Mucosa of gallbladder (tissue), 1 donor: ENCODE measurements around the gene VAPB. TPM values are rescaled to one million over a fixed set of nuclear protein-coding genes. Genes with fewer than 3 reads are reported as not detected.

Experiments
- DNase-seq: peaks from one replicate; pipeline ENCODE4 v3.0.0-alpha.2; 2020; ENCODE audit warnings: low spot score
- total RNA-seq: library from RNA; stranded (reverse); gene quantifications from one replicate; pipeline ENCODE4 v1.2.1, GENCODE V29; 2021
- donor health status: DM: no; HTN: no; CAD: no.

VAPB gene
- total RNA-seq, 1 donor from 2014 or later = 63.0 TPM

DNA sequence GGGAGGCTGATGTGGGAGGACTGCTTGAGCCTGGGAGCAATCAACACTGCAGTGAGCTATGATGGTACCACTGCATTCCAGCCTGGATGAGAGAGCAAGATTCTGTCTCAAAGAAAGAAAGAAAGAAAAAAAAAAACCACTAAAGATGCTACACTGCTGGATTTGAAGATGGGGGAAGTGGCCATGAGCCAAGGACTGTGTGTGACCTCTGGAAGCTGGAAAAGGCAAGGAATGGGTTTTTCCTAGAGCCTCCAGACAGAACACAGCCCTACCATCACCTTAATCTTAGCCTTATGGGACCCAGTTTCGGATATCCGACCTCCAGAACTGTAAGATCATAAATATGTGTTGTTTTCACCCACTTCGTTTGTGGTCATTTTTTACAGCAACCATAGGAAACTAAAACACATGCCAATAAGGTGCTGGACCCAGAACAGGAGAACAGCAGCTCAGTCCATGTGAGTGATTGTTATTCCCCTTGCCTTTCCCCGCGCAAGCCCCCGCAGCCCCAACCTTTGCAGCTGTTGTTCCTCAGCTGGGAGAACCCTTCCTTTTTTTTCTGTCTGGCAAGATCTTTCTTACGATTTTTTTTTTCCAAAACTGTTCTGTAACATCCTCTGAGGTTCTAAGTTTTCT is 11.1 kb upstream of the VAPB start:
- DNase-seq = no peak

DNA sequence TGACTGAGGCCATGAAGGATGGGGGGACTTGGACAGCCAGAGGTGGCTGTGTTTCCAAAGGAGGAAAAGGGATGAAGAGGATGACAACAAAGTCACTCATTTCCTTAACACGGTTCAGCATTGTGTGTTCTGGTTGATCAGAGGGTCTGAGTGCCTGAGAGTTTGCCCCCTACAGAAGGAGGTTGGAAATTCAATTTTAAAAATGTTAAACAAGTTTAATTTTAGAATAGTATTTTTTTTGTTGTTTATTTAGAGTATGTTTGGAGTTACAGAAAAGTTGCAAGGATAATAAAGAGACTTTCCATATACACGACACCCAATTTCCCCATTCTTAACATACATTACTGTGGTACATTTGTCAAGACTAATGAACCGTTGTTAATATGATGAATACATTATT is 10.3 kb upstream of the VAPB start:
- no peak for DNase-seq

DNA sequence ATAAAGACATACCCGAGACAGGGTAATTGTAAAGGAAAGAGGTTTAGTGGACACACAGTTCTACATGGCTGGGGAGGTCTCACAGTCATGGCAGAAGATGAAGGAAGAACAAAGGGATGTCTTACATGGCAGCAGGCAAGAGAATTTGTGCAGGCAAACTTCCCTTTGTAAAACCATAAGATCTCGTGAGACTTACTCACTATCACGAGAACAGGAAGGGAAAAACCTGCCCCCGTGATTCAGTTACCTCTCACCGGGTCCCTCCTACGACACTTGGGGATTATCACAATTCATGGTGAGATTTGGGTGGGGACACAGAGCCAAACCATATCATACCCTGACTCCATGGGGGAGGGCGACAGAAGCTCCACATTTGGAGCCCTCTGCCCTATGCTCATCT is 7.4 kb upstream of the VAPB start:
- no peak for DNase-seq

DNA sequence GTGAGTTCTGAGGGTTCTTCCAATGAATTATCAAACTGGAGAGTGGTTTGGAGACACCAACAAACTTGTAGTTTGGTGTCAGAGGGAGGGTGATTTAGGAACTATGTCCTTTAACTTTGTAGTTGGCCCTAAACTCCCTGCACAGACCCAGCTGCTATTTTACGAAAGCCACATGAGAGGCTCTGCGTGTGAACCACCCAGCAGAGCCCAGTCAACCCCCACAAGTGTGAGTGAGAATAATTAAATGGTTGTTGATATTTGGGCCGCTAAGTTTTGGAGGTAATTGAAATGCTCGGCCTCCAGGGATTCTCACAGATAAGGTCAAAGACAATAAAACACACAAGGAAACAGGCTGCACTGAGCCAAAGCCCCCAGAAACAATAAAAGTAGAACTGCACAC is 6.9 kb upstream of the VAPB start:
- no peak for DNase-seq

DNA sequence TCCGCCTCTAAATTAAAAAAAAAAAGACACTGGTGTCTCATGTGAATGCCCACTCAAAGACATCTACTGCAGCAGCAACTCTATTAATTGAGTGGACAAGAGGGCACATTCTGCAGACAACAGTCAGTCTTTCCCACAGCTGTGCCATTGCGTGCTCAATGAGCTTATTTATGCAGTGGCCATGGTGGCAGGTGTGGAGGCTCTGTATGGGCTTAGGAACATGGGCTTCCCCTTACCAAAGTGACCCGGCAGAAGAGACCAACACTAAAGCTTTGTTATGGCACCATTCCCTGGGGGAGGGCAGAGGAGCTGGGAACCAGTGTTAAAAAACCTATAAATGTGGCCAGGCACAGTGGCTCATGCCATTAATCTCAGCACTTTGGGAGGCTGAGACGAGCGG is 4.2 kb upstream of the VAPB start:
- DNase-seq = no peak

DNA sequence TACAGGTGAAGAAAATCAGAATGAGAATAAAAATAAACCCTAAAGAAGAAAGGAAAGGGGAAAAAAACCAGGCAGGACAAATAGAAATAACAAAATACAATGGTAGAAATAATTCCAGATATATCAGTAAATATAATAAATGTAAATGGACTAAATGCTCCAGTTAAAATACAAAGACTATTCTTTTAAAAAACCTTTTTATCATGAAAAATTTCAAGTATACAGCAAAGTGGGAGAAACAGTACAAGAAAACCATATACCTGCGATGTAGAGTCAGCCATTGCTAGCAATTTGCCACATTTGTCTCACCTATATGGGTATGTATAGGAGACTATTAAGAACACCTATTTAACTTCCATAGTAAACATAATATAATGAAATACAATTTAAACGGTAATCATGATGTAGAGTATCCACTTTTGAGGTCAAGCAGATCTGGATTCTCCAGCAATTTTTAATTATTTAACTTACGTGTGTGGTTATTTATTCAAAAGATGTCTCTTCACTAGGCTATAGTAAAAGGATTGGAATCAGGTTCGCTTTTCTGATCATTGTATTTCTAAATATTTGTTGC is 914 bp upstream of the VAPB start:
- DNase-seq = no peak

DNA sequence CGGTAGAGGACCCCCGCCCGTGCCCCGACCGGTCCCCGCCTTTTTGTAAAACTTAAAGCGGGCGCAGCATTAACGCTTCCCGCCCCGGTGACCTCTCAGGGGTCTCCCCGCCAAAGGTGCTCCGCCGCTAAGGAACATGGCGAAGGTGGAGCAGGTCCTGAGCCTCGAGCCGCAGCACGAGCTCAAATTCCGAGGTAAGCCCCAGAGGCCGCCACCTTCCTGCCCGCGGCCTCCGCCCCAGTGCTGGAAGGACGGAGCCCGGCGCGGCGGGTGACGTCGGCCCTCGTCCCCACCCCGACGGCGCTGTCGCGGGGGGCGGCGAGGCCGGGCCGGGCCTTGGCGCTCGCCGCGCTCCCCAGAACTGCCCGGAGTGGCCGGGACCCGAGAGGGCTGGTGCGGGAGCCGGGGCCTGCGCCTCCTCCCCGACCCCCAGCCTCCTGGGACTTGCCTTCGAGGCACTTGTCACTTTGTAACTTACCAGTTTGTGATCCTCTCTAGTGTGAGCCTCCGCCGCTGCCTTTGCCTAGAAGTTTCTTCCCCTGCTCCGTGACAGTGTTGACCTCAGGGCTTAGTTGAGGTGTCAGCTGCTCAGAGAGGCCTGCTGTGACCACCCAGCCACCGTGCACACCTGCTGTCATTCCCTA is 417 bp downstream of the VAPB start:
- DNase-seq = no peak

DNA sequence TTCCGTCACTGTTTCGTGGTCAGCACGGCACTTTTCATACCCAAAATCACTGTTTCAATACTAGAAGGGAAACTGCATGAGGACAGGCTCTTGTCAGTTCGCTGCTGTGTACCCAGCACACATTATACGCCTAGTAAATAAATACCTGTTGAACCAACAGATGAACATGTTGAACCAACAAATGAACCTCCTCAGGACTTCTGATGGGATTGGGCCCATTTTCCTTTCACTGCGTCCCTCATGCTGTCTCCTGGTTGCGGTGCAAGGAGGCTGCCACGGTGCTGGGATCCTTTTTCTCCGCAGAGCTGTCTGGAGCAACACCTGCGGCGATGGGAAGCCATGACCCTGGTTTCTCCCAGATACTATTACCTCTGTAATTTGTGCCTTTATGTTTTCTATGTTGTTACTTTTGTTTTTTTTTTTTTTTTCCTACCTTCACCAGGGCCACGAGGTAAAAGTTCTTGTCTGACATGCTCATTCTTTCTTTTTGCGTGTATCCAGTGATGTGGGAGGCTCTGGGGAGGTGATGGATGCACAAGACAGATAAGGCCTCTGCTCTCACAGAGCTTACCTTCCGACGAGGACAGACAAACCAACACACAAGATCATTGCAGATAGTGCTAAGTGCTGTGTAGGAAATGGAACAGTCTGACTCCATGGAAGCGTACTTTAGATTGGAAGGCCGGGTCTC is 1.1 kb downstream of the VAPB start:
- DNase-seq = no peak

DNA sequence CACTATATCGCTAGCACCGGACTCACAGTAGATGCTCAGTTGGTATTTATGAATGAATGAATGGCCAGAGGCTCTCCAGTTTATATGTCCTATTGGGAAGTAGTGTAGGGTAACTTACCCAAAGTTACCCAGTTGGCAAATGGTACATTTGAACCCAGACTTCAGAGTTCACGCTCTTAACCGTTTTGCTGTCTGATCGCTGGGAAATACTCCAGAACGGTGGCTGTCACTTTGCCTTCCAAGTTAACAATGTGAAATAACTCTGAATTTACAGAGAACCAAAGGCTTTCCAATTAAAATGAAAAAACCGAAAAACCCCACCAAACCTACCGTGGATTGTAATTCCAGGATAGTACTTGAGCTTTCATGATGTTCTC is 1.6 kb downstream of the VAPB start:
- no peak for DNase-seq

DNA sequence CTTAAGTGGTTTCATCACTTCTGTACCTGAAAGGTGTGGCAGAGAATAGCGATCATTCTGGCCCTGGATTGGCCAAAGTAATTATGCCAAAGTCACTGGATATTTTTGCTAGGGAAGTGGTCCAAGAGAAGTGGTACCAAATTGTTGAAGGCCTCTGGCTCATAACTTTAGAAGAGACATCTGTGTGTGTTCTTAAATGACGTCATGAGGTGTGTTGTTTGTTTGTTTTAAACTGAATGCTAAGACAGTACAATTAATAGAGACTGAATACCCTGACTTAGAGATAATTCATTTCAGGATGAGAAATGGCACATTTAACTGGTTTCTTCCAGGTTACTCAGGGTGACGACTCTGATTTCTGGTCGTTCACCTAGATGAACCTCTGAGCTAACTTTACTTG is 3.3 kb downstream of the VAPB start:
- no peak for DNase-seq

DNA sequence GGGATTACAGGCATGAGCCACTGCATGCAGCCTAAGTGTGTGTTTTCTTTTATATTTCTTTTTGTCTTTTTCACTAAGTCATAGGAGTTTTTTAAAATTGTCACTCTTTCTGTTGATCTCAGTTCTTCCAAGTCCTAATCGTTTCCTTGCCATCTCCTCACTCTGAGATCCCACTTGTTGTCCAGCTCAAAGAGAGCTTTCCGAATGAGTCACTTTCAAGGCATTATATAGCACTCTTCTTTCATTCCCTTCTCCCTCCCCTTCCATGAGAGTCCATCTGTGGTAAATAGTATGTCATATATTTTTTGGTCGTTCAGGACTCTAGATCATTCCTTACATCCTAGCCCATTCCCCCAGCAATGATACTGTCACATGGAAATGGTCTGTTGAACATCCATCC is 4.3 kb downstream of the VAPB start:
- no peak for DNase-seq

DNA sequence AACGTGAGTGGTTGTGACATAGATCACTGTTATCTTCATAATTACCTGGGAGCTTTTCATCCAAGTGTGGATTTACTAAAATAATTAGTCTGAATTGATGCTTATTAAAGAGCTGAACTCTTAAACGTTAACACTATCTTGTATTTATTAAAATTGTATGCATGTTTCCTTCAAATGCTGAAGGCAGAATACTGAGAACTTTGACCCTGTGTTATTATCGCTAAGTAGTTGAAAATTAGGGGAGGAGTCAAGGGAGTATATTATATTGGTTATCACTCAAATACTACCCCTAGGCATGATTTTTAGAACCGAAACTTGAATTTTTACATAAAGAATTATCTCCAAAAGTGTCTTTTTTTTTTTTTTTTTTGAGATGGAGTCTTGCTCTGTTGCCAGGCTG is 5.8 kb downstream of the VAPB start:
- DNase-seq = no peak

DNA sequence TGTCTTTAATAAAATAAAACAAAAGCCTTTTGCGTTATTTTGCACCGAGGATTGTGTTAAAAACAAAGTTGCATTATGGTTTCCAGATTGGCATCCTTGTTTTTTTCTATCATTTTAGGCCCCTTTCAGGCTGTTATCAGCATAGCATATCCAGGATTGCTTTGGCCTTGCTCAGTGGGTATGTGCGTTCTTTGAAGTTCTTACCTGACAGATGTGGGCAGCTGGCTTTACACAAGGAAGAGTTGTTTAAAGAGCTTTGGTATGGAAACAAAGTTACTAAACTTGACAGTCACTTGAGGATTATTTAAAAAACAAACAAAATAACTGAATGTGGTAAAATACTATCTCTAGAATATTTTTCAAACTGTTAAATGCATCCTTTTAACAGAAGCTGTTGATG is 6.6 kb downstream of the VAPB start:
- DNase-seq = no peak

DNA sequence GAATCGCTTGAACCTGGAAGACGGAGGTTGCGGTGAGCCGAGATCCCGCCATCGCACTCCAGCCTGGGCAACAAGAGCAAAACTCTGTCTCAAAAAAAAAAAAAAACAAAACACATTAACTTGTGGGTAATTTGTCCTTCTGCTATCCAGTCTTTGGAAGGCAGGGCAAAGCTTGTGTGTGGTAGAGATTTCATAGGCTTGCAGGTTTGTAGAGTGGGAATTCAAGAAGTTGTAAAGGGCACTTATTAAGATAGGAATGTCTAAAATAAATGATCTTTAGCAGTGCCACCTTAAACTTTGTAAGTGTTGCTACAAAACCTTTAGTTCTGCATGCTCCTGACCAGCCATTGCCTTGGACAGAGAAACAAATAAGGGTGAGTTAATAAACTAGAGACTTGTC is 8.4 kb downstream of the VAPB start:
- no peak for DNase-seq

DNA sequence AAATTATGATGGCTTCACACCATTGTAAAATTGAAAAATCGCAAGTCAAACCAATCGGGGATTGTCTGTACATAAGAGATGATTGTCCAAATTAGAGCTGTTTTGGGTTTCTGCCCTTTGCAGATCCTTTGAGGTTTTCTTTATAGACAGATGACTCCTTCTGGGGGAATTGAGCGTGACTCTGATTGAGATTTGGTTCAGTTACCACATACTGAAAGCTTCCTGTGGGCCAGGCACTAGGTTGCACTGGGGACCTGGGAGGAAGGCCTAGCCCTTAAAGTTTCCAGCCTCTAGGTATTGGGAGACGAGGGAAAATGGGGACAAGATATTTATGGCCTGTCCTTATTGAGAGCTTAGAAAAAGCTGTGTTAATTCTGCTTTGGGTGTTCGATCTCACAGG is 9.2 kb downstream of the VAPB start:
- DNase-seq = no peak

DNA sequence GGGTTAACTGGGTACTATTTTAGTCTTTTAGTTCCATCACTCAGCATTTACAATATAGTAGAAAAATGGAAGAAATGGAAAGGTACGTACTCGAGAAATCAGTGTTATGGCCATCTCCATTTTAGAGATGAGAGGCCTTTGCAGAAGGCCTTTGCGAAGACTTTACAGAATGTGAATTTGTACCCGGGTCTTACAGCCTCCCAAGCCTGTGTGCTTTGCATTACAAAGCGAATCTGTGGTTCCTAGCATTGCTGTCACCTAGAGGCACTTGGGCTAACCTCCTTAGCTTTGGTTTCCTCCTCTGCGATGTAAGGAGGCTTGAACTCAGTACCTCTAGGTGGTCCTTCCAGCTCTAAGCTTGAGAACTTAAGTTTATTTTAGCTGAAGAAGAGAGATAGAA is 10.9 kb downstream of the VAPB start:
- DNase-seq = no peak

DNA sequence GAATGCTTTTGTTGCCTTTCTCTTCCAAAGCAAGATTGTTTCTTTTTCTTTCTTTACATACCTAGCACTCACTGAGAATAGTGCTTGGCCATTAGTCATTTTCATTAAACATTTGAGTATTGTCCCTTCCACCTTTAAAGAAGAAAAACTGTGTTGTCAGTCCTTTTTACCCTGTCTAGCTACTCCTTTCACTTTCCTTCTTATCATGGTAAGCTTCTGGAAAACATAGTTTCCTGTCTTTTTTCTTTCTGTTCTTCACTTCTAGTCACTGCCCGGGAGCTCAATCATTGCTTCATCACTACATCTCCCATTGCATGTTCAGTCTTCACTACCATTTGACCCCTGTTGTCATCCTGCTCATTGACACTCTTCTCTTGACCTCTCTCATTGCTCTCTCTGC is 12.1 kb downstream of the VAPB start:
- DNase-seq = no peak

DNA sequence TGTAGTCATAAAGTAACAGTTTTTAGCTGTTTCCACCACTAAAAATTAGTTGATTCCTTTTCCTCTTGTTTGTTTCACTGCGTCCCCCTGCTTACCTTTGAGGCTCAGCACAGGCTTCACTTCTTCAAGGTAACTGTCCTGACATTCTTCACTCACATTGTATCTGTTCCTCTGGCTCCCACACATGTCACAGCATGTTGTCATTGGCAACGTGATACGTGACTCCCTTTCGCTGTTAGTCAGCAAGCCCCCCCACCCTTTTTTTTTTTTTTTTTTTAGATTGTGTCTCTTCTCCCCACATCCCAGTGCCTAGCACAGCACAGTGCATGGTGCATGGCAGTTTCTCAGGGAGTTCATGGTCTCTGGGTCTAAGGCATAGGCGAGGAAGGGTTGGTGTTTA is 13.3 kb downstream of the VAPB start:
- no peak for DNase-seq

DNA sequence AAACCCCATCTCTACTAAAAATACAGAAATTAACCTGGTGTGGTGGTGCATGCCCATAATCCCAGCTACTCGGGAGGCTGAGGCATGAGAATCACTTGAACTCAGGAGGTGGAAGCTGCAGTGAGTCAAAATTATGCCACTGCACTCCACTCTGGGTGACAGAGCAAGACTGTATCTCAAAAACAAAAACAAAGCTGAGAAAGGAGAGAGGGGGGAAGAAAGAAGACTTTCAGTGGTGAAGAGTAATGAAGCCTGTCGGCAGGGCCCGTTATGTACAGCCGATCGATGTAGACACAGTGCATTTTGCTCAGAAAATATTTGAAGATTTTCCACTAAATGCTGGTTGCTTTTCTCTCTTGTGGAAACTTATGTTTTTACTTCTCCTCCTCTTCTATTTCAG is 13.8 kb downstream of the VAPB start:
- DNase-seq = no peak

DNA sequence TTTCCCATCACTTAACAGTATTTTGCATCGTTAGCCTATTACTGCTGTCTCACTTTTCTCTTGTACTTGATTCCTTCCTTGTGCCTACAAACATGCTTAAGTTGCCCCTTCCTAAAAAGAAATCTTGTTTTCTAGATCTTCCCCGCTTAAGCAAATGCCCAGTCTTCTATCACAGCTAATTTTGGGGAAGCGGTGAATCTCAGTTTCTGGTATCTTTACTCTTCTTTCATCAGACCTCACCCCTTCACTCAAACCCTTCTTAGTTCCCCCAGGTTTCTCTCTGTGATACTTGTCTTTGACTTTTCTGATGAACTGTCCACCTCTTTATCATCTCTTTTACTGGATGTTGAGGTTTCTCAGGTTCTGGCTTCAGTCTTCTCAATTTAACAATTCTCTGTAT is 14.2 kb downstream of the VAPB start:
- DNase-seq = no peak

DNA sequence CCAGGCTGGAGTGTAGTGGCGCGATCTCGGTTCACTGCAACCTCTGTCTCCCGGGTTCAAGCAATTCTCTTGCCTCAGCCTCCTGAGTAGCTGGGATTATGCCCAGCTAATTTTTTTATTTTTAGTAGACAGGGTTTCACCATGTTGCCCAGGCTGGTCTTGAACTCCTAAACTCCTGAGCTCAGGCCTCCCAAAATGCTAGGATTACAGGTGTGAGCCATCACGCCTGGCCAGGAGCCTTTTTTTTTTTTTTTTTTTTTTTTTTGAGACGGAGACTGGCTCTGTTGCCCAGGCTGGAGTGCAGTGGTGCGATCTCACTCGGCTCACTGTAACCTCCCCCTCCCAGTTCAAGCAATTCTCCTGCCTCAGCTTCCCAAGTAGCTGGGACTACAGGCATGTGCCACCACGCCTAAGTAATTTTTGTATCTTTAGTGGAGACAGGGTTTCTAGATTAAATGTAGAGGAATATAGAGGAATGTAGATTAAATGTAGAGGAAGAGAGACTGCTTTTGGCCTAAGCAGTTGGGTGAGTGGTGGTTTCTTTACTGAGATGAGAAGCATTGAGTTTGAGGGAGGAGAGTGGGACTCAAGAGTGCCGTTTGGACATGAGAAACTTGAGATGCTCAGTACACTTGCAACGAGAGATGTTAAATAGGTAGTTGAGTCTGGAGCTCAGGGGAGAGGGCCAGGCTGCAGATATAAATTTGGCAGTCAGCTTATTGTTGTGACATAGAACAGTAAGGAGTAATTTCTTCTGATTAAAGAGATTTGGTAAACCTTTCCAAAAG is 16.7 kb downstream of the VAPB start:
- DNase-seq = no peak

DNA sequence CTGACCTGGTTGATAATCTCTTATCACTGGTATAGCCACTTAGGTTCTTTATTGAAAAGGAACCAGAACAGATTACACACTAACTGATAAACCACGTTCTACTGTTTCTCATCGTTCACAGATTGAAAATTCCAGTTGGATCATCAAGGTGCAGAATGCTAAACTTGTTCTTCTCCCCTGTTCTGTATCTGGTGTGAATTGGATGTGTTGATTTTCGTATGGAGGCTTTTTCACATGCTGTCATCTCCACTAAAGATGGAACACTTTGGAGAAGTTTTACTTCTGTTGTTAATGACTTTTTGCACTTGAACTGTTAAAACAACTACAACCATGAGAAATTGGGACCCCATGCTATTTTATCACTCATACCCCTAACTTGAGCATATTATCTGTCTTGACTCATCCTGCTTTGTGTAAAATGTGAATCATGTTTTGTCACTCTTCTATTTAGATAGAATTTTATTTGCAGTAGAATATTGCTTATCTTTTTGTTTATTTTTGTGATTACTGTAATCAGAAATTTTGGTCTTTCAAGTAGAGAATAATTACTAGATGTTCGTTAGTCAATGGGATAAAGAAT is 17.5 kb downstream of the VAPB start:
- DNase-seq = no peak
